ENCODE data around the gene ARHGAP4. TPM values are rescaled to one million over a fixed set of nuclear protein-coding genes. Genes with fewer than 3 reads are reported as not detected.

Gene ARHGAP4
- total and polyA plus RNA-seq, 2 of the 4 experiments (the other 2 are of a cell fraction): 0.18 to 0.72 TPM

GRCh38 chrX:153934148-153934761 is 8.2 kb upstream of the ARHGAP4 start:
- ChIA-PET CTCF (interaction anchor here (1.2 to 1.6 kb wide), 2 partner anchors 11 to 13 kb away, joined by 4 to 7 read pairs; no protein-coding TSS in a partner anchor), POLR2A (ENCODE audit: unreplicated experiment) (no interaction called here)
- Histone ChIP-seq H4K91ac (ENCODE audit: insufficient read depth, low read depth, low read length) (no peak overlapping the region; the same call in 1 of the 2 replicates), H3K18ac (ENCODE audit: low read depth, low read length) (no peak overlapping the region), H2BK120ac (ENCODE audit: low read depth, low read length) (no peak overlapping the region), H2AFZ (replicated peaks; ENCODE audit: low read length, poor library complexity) (peak overlapping the region; percentile 93), H3K4me3 (ENCODE audit: insufficient read depth, low read depth, low read length) (peak overlapping the region; percentile 97), H3K23ac (ENCODE audit: low read depth, low read length) (peak overlapping the region; percentile 78), H2AK9ac (replicated peaks; ENCODE audit: low read depth, low read length, poor library complexity) (peak overlapping the region; percentile 96), H3K27me3 (ENCODE audit: control insufficient read depth, insufficient read depth, low read length) (no peaks in the 10 kb centered on the region; the same call in 1 of the 2 replicates), H3K4me2 (ENCODE audit: low read depth, low read length) (peak overlapping the region; percentile 93), H2BK20ac (ENCODE audit: low read depth, low read length) (no peak overlapping the region), H3K9me1 (ENCODE audit: insufficient read depth, low read length) (no peaks in the 10 kb centered on the region), H4K20me1 (ENCODE audit: insufficient read depth, low read length) (peaks cover 20% of the 10 kb centered on the region), H3K9me3 (ENCODE audit: control insufficient read depth, insufficient read depth, low read length) (no peaks in the 10 kb centered on the region), H3K56ac (ENCODE audit: extremely low read depth, insufficient read depth, low read length) (0 out of 2 replicates have a peak overlapping the region, but pooled peaks have one; percentile 10), H2BK5ac (ENCODE audit: low read depth, low read length, poor library complexity, severe bottlenecking) (no peak overlapping the region), H3K14ac (replicated peaks; ENCODE audit: low read depth, low read length) (peak overlapping the region; percentile 87), H2BK15ac (ENCODE audit: low read depth, low read length) (no peak overlapping the region), H2AK5ac (ENCODE audit: low read depth, low read length) (peak overlapping the region; percentile 82), H4K8ac (ENCODE audit: low read depth in 2 of 2, low read length in 2 of 2) (no peak overlapping the region; a peak in 2 of 4 replicates), H3K9ac (ENCODE audit: low read depth, low read length) (peak overlapping the region; percentile 79), H3K4ac (ENCODE audit: low read depth, low read length) (peak overlapping the region; percentile 83), H3K27ac (ENCODE audit: insufficient read depth, low read length) (peak overlapping the region; percentile 46), H3K36me3 (ENCODE audit: control insufficient read depth, insufficient read depth, low read length) (peaks cover 22% of the 10 kb centered on the region), H3K4me1 (ENCODE audit: control insufficient read depth, insufficient read depth, low read length) (peaks cover 2% of the 10 kb centered on the region; the same call in 1 of the 2 replicates), H4K5ac (ENCODE audit: low read depth, low read length) (no peak overlapping the region), H3K79me1 (ENCODE audit: low read depth in 1 of 2, low read length in 2 of 2) (peaks cover 4 to 9% of the 10 kb centered on the region in 2 experiments; a peak in 2 of 4 replicates)
- in situ Hi-C loops (cut with MboI; ENCODE audit: low sequenced_read_pairs) (no loop called here), intact Hi-C loops (cut with micrococcal nuclease) (no loop called here), dilution Hi-C loops (cut with HindIII; ENCODE audit: low sequenced_read_pairs, unreplicated experiment) (no loop called here)
- TF ChIP-seq FOS (IDR thresholded peaks at IDR 0.05; ENCODE audit: low read depth, low read length) (no peak), CHD1 (IDR thresholded peaks at IDR 0.05; ENCODE audit: low read depth, low read length) (no peak), CTCF (conservative IDR thresholded peaks at IDR 0.05; ENCODE audit: low read depth, low read length) (no peak), RCOR1 (IDR thresholded peaks at IDR 0.05; ENCODE audit: insufficient replicate concordance, low read length) (no peak), MXI1 (IDR thresholded peaks at IDR 0.05; ENCODE audit: borderline replicate concordance, low read depth, low read length) (no peak), POLR2A (IDR thresholded peaks at IDR 0.05; ENCODE audit: low read depth, low read length) (no peak), SMC3 (IDR thresholded peaks at IDR 0.05; ENCODE audit: low read depth, low read length) (no peak), CEBPB (IDR thresholded peaks at IDR 0.05; ENCODE audit: low read depth, low read length) (no peak), NFE2L2 (IDR thresholded peaks at IDR 0.05; ENCODE audit: low read depth, low read length) (no peak), USF2 (IDR thresholded peaks at IDR 0.05; ENCODE audit: low read depth, low read length) (no peak), MAFK (IDR thresholded peaks at IDR 0.05; ENCODE audit: low read depth, low read length) (no peak), RFX5 (IDR thresholded peaks at IDR 0.05; ENCODE audit: low read depth, low read length) (no peak), BHLHE40 (IDR thresholded peaks at IDR 0.05; ENCODE audit: low read depth, low read length) (no peak), ELK1 (IDR thresholded peaks at IDR 0.05; ENCODE audit: borderline replicate concordance, low read depth, low read length) (no peak)
- DNase-seq (no peak), ATAC-seq (ENCODE audit: low read depth) (peak; percentile 13)
- BruUV-seq (replicated peaks): no TSS peak
- 31% methylated on average over 19 of the region's 33 CpGs; no CpG with 5 or more reads in 1 of the 2 experiments for WGBS, 2 experiments (ENCODE audit: extremely low coverage in 2 of 2, insufficient read length in 1 of 2)

Measured in IMR-90 (cell line).